VCaP (cell line): ENCODE results near the gene NCK2.

Experiments
- H3K27ac ChIP-seq: fragments of 450-650 bp; 2 replicates; pipeline ENCODE4 v1.5.1; 2017
- CTCF ChIP-seq: fragments of 450-650 bp; conservative IDR thresholded peaks from 2 replicates; pipeline ENCODE4 v1.5.1; 2017; ENCODE audit warnings: mild to moderate bottlenecking, moderate library complexity

Gene NCK2

GRCh38 chr2:105803773-105804172, 59.1 kb downstream of the NCK2 start:
- no peak for TF ChIP-seq CTCF
- no peak overlapping the region for H3K27ac ChIP-seq

DNA sequence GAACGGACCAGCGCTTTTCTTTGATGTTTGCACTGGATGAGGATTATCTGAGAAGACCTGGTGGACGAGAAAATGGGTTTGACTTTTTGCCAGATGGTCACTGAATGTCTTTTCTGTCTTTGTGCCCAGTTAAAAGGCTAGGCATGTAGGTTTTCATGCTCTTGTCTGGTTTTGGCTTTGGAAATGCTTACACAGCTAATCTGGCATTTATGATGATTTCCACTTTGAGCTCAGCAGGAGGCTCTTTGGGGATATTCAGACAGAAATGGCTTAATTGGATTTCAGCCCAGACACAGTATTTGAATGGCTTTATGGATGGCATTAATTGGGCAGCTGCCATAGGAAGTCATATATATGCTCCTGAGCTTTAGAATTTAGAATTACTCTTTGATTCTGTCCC, 59.6 kb downstream of the NCK2 start:
- no peak overlapping the region for H3K27ac ChIP-seq
- no peak for TF ChIP-seq CTCF

GRCh38 chr2:105806996-105807395, 62.3 kb downstream of the NCK2 start:
- no peak for TF ChIP-seq CTCF
- no peak overlapping the region for H3K27ac ChIP-seq

GRCh38 chr2:105808423-105809096, 63.8 kb downstream of the NCK2 start:
- H3K27ac ChIP-seq, result no peak overlapping the region
- no peak for TF ChIP-seq CTCF

GRCh38 chr2:105809097-105809473, 64.4 kb downstream of the NCK2 start:
- TF ChIP-seq CTCF, result no peak
- no peak overlapping the region for H3K27ac ChIP-seq

GRCh38 chr2:105809723-105810122, 65.0 kb downstream of the NCK2 start:
- no peak for TF ChIP-seq CTCF
- no peak overlapping the region for H3K27ac ChIP-seq

GRCh38 chr2:105812180-105813044, 67.7 kb downstream of the NCK2 start:
- H3K27ac ChIP-seq, result no peak overlapping the region
- TF ChIP-seq CTCF, result no peak
